ENCODE results near the gene GRK2. TPM values are rescaled to one million over a fixed set of nuclear protein-coding genes. Genes with fewer than 3 reads are reported as not detected.

GRK2 gene
- total and polyA plus RNA-seq, 2 of the 8 experiments (the other 6 are each of a cell fraction or from before 2014, with no cell fraction given), result 47.3 to 49.7 TPM

GRCh38 chr11:67312187-67313021, 46.1 kb downstream of the GRK2 start (continued):
- TF ChIP-seq CBX5 (IDR thresholded peaks at IDR 0.05; ENCODE audit: low read depth, low read length) (no peak), SIN3A (conservative IDR thresholded peaks at IDR 0.05 in 1 of 2, IDR thresholded peaks at IDR 0.05 in 1 of 2; ENCODE audit: low read depth in 1 of 2, low read length in 2 of 2) (no peak), BACH1 (IDR thresholded peaks at IDR 0.05; ENCODE audit: low read length) (no peak), SUZ12 (IDR thresholded peaks at IDR 0.05; ENCODE audit: low read length) (no peak), POLR2AphosphoS5 (IDR thresholded peaks at IDR 0.05; ENCODE audit: low read depth, low read length) (no peak), ATF2 (IDR thresholded peaks at IDR 0.05; ENCODE audit: low read length) (no peak), JUND (IDR thresholded peaks at IDR 0.05; ENCODE audit: low read length) (no peak), KDM5A (IDR thresholded peaks at IDR 0.05; ENCODE audit: low read length) (no peak), NANOG (IDR thresholded peaks at IDR 0.05; ENCODE audit: insufficient read depth, low read depth, low read length, poor library complexity, severe bottlenecking) (no peak), CTBP2 (IDR thresholded peaks at IDR 0.05; ENCODE audit: borderline replicate concordance, insufficient read depth, insufficient read length, low read length) (no peak)

Measured in H1 (cell line).